Retinal pigment epithelial cell (primary cell): Measurements from ENCODE around the gene HOXB5.

Experiments used
- DNase-seq: peaks from one replicate; pipeline ENCODE4 v3.0.0-alpha.2; 2010; ENCODE audit warnings: low read depth
- H3K4me3 ChIP-seq: 2 replicates; pipeline ENCODE4 v1.5.1; 2011; ENCODE audit warnings: mild to moderate bottlenecking, low read length, control low read depth, moderate library complexity
- CTCF ChIP-seq: conservative IDR thresholded peaks from 2 replicates; pipeline ENCODE4 v1.5.1; 2011; ENCODE audit warnings: low read depth, low read length, control low read depth, inconsistent platforms

Gene HOXB5

GRCh38 chr17:48624118-48624517, 30.5 kb upstream of the HOXB5 start:
- DNase-seq, result no peak
- no peak for TF ChIP-seq CTCF
- H3K4me3 ChIP-seq, result no peak overlapping the region

- no peak overlapping the region for H3K4me3 ChIP-seq
- DNase-seq, result no peak
- TF ChIP-seq CTCF, result no peak
Observed at GRCh38 chr17:48623583-48623982, 30.0 kb upstream of the HOXB5 start.

- no peak for TF ChIP-seq CTCF
- no peak overlapping the region for H3K4me3 ChIP-seq
- no peak for DNase-seq
Observed at GRCh38 chr17:48622857-48623256, 29.3 kb upstream of the HOXB5 start.

GRCh38 chr17:48621410-48622392, 28.1 kb upstream of the HOXB5 start:
- H3K4me3 ChIP-seq, result no peak overlapping the region
- TF ChIP-seq CTCF, result no peak
- DNase-seq, result no peak

GRCh38 chr17:48620461-48621139, 27.0 kb upstream of the HOXB5 start:
- no peak for DNase-seq
- no peak overlapping the region for H3K4me3 ChIP-seq
- no peak for TF ChIP-seq CTCF

- no peak for TF ChIP-seq CTCF
- DNase-seq, result no peak
- no peak overlapping the region for H3K4me3 ChIP-seq
Observed at GRCh38 chr17:48619826-48620449, 26.4 kb upstream of the HOXB5 start.
